ENCODE measurements around the gene SYT11. TPM values are rescaled to one million over a fixed set of nuclear protein-coding genes. Genes with fewer than 3 reads are reported as not detected.
A peak's percentile ranks its signal among the peaks of the same experiment; 100 is the strongest.

Gene SYT11
- total and polyA plus RNA-seq, 4 donors = 0.91 to 22.4 (median 8.1) TPM

GRCh38 chr1:155858800-155859233 is 550 bp upstream of the SYT11 start:
- H3K27me3 ChIP-seq (ENCODE audit: control insufficient read depth in 3 of 3, insufficient read depth in 3 of 3, low read length in 2 of 3) = no peaks in the 10 kb centered on the region
- H3K36me3 ChIP-seq (ENCODE audit: control insufficient read depth in 4 of 4, insufficient read depth in 4 of 4, low read length in 4 of 4) = peaks cover 4 to 9% (median 7%) of the 10 kb centered on the region in 4 donors
- peak overlapping the region; percentile 4 to 84 for H3K27ac ChIP-seq (ENCODE audit: low read depth in 1 of 2, low read length in 1 of 2)
- no peaks in the 10 kb centered on the region for H3K9me3 ChIP-seq (ENCODE audit: control insufficient read depth in 4 of 4, insufficient read depth in 3 of 4, low read length in 3 of 4)
- H3K9ac ChIP-seq (ENCODE audit: insufficient read depth in 1 of 2, low read length in 2 of 2) = peak overlapping the region; percentile 25 to 95
- peak in 1 of 3 donors; percentile 14 for DNase-seq
- WGBS, 2 donors = 36 to 43% methylated on average over 12 of the region's 12 CpGs
- no peak overlapping the region for H3K4me3 ChIP-seq
- no peak for ATAC-seq (ENCODE audit: insufficient read depth, low FRiP score)
- TF ChIP-seq CTCF (IDR thresholded peaks at IDR 0.05; ENCODE audit: control extremely low read depth, extremely low read depth) = no peak
- H3K4me1 ChIP-seq (ENCODE audit: control insufficient read depth in 5 of 5, insufficient read depth in 5 of 5, low read length in 5 of 5) = peaks cover 0 to 26% (median 4%) of the 10 kb centered on the region in 5 donors

GRCh38 chr1:155859881-155860871 is 809 bp downstream of the SYT11 start:
- DNase-seq = peak; percentile 91 to 93 (median 92)
- Histone ChIP-seq H3K27me3 (ENCODE audit: control insufficient read depth in 3 of 3, insufficient read depth in 3 of 3, low read length in 2 of 3) (no peaks in the 10 kb centered on the region), H3K36me3 (ENCODE audit: control insufficient read depth in 4 of 4, insufficient read depth in 4 of 4, low read length in 4 of 4) (no peaks in the 10 kb centered on the region), H3K9me3 (ENCODE audit: control insufficient read depth in 4 of 4, insufficient read depth in 3 of 4, low read length in 3 of 4) (no peaks in the 10 kb centered on the region), H3K4me1 (ENCODE audit: control insufficient read depth in 5 of 5, insufficient read depth in 5 of 5, low read length in 5 of 5) (peaks cover 0 to 26% (median 4%) of the 10 kb centered on the region in 5 donors), H3K4me3 (peak overlapping the region; percentile 21), H3K9ac (ENCODE audit: insufficient read depth in 1 of 2, low read length in 2 of 2) (peak overlapping the region; percentile 52 to 94), H3K27ac (ENCODE audit: low read depth in 1 of 2, low read length in 1 of 2) (peak overlapping the region; percentile 44 to 71)
- no peak for ATAC-seq (ENCODE audit: insufficient read depth, low FRiP score)
- TF ChIP-seq CTCF (IDR thresholded peaks at IDR 0.05; ENCODE audit: control extremely low read depth, extremely low read depth) = no peak
- WGBS, 2 donors = 1 to 3% methylated on average over 31 to 34 of the region's 35 CpGs

GRCh38 chr1:155860970-155861510 is 1.7 kb downstream of the SYT11 start:
- TF ChIP-seq CTCF (IDR thresholded peaks at IDR 0.05; ENCODE audit: control extremely low read depth, extremely low read depth) = no peak
- DNase-seq (no peak), ATAC-seq (ENCODE audit: insufficient read depth, low FRiP score) (no peak)
- Histone ChIP-seq H3K27ac (ENCODE audit: low read depth in 1 of 2, low read length in 1 of 2) (peak overlapping the region in 1 of 2 donors; percentile 71), H3K4me1 (ENCODE audit: control insufficient read depth in 5 of 5, insufficient read depth in 5 of 5, low read length in 5 of 5) (peaks cover 0 to 25% (median 4%) of the 10 kb centered on the region in 5 donors), H3K9me3 (ENCODE audit: control insufficient read depth in 4 of 4, insufficient read depth in 3 of 4, low read length in 3 of 4) (no peaks in the 10 kb centered on the region), H3K9ac (ENCODE audit: insufficient read depth in 1 of 2, low read length in 2 of 2) (peak overlapping the region; percentile 52 to 94), H3K27me3 (ENCODE audit: control insufficient read depth in 3 of 3, insufficient read depth in 3 of 3, low read length in 2 of 3) (no peaks in the 10 kb centered on the region), H3K36me3 (ENCODE audit: control insufficient read depth in 4 of 4, insufficient read depth in 4 of 4, low read length in 4 of 4) (no peaks in the 10 kb centered on the region), H3K4me3 (no peak overlapping the region)
- WGBS, 2 donors = 67 to 78% methylated on average over 2 of the region's 2 CpGs

Measured in lung (tissue), 12 donors.